Measurements from ENCODE around the gene CBX4.

DNA sequence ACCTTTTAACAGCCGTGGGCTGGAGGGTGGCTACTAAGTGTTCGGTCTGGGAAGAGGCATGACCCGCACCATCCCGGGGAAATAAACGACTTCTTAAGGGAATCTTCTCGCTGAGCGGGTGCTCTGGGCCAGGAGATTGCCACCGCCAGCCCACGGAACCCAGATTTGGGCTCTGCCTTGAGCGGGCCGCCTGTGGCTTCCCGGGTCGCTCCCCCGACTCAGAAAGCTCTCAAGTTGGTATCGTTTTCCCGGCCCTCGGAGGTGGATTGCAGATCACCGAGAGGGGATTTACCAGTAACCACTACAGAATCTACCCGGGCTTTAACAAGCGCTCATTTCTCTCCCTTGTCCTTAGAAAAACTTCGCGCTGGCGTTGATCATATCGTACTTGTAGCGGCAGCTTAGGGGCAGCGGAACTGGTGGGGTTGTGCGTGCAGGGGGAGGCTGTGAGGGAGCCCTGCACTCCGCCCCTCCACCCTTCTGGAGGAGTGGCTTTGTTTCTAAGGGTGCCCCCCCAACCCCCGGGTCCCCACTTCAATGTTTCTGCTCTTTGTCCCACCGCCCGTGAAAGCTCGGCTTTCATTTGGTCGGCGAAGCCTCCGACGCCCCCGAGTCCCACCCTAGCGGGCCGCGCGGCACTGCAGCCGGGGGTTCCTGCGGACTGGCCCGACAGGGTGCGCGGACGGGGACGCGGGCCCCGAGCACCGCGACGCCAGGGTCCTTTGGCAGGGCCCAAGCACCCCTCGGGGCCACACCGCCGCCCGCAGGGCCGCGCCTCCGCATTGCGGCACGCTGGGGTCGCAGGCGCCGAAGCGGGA is 3.6 kb upstream of the CBX4 start:
- TF ChIP-seq, protein P1, sequence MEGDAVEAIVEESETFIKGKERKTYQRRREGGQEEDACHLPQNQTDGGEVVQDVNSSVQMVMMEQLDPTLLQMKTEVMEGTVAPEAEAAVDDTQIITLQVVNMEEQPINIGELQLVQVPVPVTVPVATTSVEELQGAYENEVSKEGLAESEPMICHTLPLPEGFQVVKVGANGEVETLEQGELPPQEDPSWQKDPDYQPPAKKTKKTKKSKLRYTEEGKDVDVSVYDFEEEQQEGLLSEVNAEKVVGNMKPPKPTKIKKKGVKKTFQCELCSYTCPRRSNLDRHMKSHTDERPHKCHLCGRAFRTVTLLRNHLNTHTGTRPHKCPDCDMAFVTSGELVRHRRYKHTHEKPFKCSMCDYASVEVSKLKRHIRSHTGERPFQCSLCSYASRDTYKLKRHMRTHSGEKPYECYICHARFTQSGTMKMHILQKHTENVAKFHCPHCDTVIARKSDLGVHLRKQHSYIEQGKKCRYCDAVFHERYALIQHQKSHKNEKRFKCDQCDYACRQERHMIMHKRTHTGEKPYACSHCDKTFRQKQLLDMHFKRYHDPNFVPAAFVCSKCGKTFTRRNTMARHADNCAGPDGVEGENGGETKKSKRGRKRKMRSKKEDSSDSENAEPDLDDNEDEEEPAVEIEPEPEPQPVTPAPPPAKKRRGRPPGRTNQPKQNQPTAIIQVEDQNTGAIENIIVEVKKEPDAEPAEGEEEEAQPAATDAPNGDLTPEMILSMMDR (conservative IDR thresholded peaks at IDR 0.05), result no peak
- TF ChIP-seq ZFX (IDR thresholded peaks at IDR 0.05), result no peak

All from C4-2B (cell line).